Lung (tissue), 12 donors: ENCODE results near the gene TRPC4. TPM values are rescaled to one million over a fixed set of nuclear protein-coding genes. Genes with fewer than 3 reads are reported as not detected.

Experiments used
- ATAC-seq: fragments of 200-7000 bp; cut with Tn5 transposase; one replicate; pipeline ENCODE4 v1.9.1; 2020; ENCODE audit warnings: moderate number of reproducible peaks; ENCODE audit not compliant: insufficient read depth, low FRiP score
- DNase-seq, 3 donors: peaks; one replicate each; pipeline ENCODE4 v3.0.0-alpha.2; 2013 to 2017
- H3K27ac ChIP-seq, 2 donors: one replicate each; pipeline ENCODE4 v1.5.1; 2013; ENCODE audit warnings: mild to moderate bottlenecking in 2 of 2, moderate library complexity in 2 of 2, control low read depth in 1 of 2, inconsistent platforms in 1 of 2, low read depth in 1 of 2, low read length in 1 of 2
- H3K27me3 ChIP-seq, 3 donors: one replicate each; pipeline ENCODE4 v1.5.1; 2013; ENCODE audit warnings: low read length in 2 of 3; ENCODE audit not compliant: control insufficient read depth in 3 of 3, insufficient read depth in 3 of 3
- H3K36me3 ChIP-seq, 4 donors: one replicate each; pipeline ENCODE4 v1.5.1; 2013; ENCODE audit warnings: low read length in 4 of 4, mild to moderate bottlenecking in 1 of 4, moderate library complexity in 1 of 4; ENCODE audit not compliant: control insufficient read depth in 4 of 4, insufficient read depth in 4 of 4
- H3K4me1 ChIP-seq, 5 donors: one replicate each; pipeline ENCODE4 v1.5.1; 2013; ENCODE audit warnings: low read length in 5 of 5, mild to moderate bottlenecking in 2 of 5, moderate library complexity in 1 of 5; ENCODE audit not compliant: control insufficient read depth in 5 of 5, insufficient read depth in 5 of 5
- H3K4me3 ChIP-seq: one replicate; pipeline ENCODE4 v1.5.1; 2013; ENCODE audit warnings: mild to moderate bottlenecking, control low read depth, moderate library complexity
- H3K9ac ChIP-seq, 2 donors: one replicate each; pipeline ENCODE4 v1.5.1; 2013; ENCODE audit warnings: low read length in 2 of 2, control low read depth in 1 of 2; ENCODE audit not compliant: insufficient read depth in 1 of 2
- H3K9me3 ChIP-seq, 4 donors: one replicate each; pipeline ENCODE4 v1.5.1; 2013; ENCODE audit warnings: low read length in 3 of 4, mild to moderate bottlenecking in 1 of 4, moderate library complexity in 1 of 4; ENCODE audit not compliant: control insufficient read depth in 4 of 4, insufficient read depth in 3 of 4
- WGBS, 2 donors: extraction: QIAGEN DNeasy Blood & Tissue Kit; methylation state at CpG; one replicate each; pipeline ENCODE4 v1.1.7; 2013; 5-methylcytosine and 5-hydroxymethylcytosine counted together
- polyA plus RNA-seq, 2 donors: library from polyadenylated mRNA; stranded (reverse); fragments of 200-250 nt; gene quantifications; one replicate each; pipeline ENCODE4 v1.2.1, GENCODE V29; 2013
- total RNA-seq, 2 donors: library from RNA; depleted of rRNA in 1 of 2; stranded (reverse); fragments of >200 nt in 1 of 2; gene quantifications; one replicate each; pipeline ENCODE4 v1.2.1, GENCODE V29; 2014 to 2021
- TF ChIP-seq, protein P1 (sequence below): IDR thresholded peaks from 2 replicates; pipeline ENCODE4 v1.5.1; 2012; ENCODE audit warnings: mild to moderate bottlenecking; ENCODE audit errors: control extremely low read depth, extremely low read depth
- donor health status: control.
- donor health status: control.
- donor health status: Bipolar disorder and iron deficiency.
- donor health status: healthy.
- donor health status: DM: yes; HTN: yes; CAD: no.

TRPC4 gene
- total and polyA plus RNA-seq, 4 donors: 0.28 to 3.1 (median 0.94) TPM

DNA sequence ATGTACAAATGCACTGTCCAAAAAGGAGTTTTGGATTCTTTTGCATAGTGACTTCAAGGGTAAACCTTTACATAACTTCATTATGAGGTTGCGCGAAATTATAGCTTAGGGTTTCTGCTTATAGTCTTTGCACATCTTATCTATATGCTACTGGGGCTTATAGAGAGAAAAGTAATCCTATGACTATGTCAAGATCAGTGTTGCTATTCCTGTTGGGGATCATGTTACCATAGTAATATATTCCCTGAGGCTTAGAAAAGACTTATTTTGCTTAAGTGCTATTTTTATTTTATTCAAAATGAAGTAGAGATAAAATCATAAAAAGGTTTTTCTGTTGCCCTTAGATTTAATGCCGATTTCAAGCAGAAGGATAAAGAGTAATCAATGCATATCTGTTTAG lies 256.3 kb downstream of the TRPC4 start:
- no peak overlapping the region for H3K9ac ChIP-seq
- H3K9me3 ChIP-seq: no peaks in the 10 kb centered on the region
- no peak overlapping the region for H3K4me3 ChIP-seq
- H3K4me1 ChIP-seq: no peaks in the 10 kb centered on the region
- 90 to 95% methylated on average over 3 of the region's 3 CpGs for WGBS, 2 donors
- no peaks in the 10 kb centered on the region for H3K36me3 ChIP-seq
- no peak for DNase-seq
- ATAC-seq: no peak
- no peaks in the 10 kb centered on the region for H3K27me3 ChIP-seq
- TF ChIP-seq, protein P1, sequence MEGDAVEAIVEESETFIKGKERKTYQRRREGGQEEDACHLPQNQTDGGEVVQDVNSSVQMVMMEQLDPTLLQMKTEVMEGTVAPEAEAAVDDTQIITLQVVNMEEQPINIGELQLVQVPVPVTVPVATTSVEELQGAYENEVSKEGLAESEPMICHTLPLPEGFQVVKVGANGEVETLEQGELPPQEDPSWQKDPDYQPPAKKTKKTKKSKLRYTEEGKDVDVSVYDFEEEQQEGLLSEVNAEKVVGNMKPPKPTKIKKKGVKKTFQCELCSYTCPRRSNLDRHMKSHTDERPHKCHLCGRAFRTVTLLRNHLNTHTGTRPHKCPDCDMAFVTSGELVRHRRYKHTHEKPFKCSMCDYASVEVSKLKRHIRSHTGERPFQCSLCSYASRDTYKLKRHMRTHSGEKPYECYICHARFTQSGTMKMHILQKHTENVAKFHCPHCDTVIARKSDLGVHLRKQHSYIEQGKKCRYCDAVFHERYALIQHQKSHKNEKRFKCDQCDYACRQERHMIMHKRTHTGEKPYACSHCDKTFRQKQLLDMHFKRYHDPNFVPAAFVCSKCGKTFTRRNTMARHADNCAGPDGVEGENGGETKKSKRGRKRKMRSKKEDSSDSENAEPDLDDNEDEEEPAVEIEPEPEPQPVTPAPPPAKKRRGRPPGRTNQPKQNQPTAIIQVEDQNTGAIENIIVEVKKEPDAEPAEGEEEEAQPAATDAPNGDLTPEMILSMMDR: no peak
- no peak overlapping the region for H3K27ac ChIP-seq

DNA sequence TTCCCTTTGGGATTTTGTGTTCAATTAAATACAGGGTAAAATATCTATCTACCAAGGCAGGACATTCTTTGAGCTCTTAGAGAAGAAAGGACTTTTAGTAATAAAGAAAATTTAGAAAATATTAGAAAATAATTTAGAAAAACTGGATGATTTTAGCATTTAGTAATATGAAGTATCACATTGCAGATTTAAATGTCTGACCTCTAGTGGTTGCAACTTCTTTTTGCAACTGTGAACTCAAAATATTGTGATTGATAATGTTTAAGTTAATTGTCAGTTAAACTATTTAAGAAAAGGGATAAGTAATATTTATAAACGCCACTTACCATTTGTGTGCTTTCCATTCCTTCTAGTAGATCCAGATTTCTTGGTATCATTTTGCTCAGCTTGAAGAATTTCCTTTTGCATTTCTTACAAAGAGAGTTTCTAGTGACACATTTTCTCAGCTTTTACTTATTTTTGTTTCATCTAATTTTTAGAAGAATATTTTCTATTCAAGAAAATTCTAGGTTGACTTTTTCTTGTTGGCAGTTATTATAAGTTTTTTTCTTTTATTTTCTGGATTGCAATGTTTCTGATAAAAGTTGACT lies 260.7 kb downstream of the TRPC4 start:
- Histone ChIP-seq H3K4me3 (no peak overlapping the region), H3K9ac (no peak overlapping the region), H3K4me1 (no peaks in the 10 kb centered on the region), H3K27ac (no peak overlapping the region), H3K36me3 (no peaks in the 10 kb centered on the region), H3K9me3 (no peaks in the 10 kb centered on the region), H3K27me3 (no peaks in the 10 kb centered on the region)
- 75 to 88% methylated on average over 1 of the region's 1 CpG for WGBS, 2 donors
- DNase-seq: no peak
- ATAC-seq: no peak
- TF ChIP-seq, protein P1: no peak

DNA sequence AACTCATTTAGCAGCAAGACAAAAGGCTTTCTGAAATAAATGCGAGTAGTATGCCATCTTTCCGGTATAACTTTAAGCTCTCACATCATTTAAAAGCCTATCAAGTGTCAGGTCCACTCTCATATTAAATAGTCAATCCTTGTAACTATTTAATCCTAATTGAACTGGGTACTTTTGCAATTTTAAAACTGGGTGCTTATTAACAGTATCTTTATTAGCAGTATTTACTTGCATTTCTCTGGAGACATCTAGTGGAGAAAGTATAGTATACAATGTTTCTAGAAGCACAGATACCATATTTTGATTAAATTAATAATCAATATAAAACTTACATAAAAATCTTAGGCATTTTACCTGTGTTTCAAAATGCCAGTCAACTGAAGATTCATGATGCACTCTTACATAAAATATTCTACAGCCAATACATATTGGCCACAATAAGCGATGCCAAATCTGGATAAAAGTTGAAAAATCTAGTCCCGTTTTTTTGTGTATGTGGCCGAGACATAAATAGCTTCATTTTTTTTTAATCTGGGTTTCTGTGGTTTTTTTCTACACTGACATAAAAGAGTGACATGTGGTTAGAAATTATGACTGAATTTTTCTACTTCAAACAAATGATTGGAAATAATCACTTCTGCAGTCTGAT lies 266.7 kb downstream of the TRPC4 start:
- no peak overlapping the region for H3K9ac ChIP-seq
- TF ChIP-seq, protein P1: no peak
- H3K27me3 ChIP-seq: no peaks in the 10 kb centered on the region
- peak in 2 of 3 donors; percentile 57 to 72 for DNase-seq
- H3K27ac ChIP-seq: no peak overlapping the region
- no peak overlapping the region for H3K4me3 ChIP-seq
- H3K9me3 ChIP-seq: no peaks in the 10 kb centered on the region
- ATAC-seq: no peak
- H3K36me3 ChIP-seq: no peaks in the 10 kb centered on the region
- H3K4me1 ChIP-seq: peaks cover 0 to 29% (median 3%) of the 10 kb centered on the region in 5 donors
- 66 to 71% methylated on average over 5 of the region's 5 CpGs for WGBS, 2 donors
